ENCODE data around the gene ADAMTS2.
A peak's percentile ranks its signal among the peaks of the same experiment; 100 is the strongest.

The ADAMTS2 gene

GRCh38 chr5:179258001-179258921 lies 87.0 kb downstream of the ADAMTS2 start:
- Mint-ChIP-seq H3K9me3 (no peaks in the 10 kb centered on the region), H3K36me3 (ENCODE audit: low read depth) (no peaks in the 10 kb centered on the region), H3K4me1 (peaks cover 41% of the 10 kb centered on the region), H3K27ac (peak overlapping the region; percentile 64), H3K4me3 (no peak overlapping the region), H3K27me3 (ENCODE audit: low read depth, poor library complexity) (peaks cover 2% of the 10 kb centered on the region)
- TF ChIP-seq, protein P1, sequence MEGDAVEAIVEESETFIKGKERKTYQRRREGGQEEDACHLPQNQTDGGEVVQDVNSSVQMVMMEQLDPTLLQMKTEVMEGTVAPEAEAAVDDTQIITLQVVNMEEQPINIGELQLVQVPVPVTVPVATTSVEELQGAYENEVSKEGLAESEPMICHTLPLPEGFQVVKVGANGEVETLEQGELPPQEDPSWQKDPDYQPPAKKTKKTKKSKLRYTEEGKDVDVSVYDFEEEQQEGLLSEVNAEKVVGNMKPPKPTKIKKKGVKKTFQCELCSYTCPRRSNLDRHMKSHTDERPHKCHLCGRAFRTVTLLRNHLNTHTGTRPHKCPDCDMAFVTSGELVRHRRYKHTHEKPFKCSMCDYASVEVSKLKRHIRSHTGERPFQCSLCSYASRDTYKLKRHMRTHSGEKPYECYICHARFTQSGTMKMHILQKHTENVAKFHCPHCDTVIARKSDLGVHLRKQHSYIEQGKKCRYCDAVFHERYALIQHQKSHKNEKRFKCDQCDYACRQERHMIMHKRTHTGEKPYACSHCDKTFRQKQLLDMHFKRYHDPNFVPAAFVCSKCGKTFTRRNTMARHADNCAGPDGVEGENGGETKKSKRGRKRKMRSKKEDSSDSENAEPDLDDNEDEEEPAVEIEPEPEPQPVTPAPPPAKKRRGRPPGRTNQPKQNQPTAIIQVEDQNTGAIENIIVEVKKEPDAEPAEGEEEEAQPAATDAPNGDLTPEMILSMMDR (IDR thresholded peaks at IDR 0.05), result no peak
- no peak for DNase-seq

DNA sequence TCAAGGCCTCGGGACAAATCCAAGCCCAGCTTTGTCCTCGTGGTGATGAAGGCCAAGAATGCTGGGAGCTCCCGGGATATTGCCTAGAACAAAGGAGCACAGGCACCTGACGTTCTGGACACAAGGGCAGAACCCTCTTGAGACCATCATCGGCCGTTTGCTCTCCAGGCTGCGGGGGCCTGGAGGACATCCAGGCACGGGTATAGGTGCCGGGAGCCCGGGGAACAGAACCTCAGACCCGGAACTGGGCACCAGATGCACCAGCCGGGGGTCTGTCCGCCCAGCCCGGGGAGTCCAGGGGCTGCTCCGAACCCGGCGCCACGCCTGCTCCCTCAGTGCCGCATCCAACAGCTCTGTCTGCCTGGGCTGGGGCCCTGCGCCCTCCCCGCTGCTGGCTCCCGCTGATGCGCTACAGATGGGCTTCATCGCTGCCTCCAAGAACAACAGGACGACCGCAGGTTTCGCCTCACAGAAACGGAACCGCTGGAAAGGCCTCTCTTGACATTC lies 88.0 kb downstream of the ADAMTS2 start:
- Mint-ChIP-seq H3K4me3 (no peak overlapping the region), H3K4me1 (peaks cover 36% of the 10 kb centered on the region), H3K27ac (no peak overlapping the region), H3K27me3 (ENCODE audit: low read depth, poor library complexity) (peaks cover 2% of the 10 kb centered on the region), H3K36me3 (ENCODE audit: low read depth) (no peaks in the 10 kb centered on the region), H3K9me3 (no peaks in the 10 kb centered on the region)
- TF ChIP-seq, protein P1 (IDR thresholded peaks at IDR 0.05), result no peak
- DNase-seq, result no peak

GRCh38 chr5:179256328-179257175 lies 88.7 kb downstream of the ADAMTS2 start:
- Mint-ChIP-seq H3K27ac (no peak overlapping the region), H3K36me3 (ENCODE audit: low read depth) (no peaks in the 10 kb centered on the region), H3K4me3 (no peak overlapping the region), H3K4me1 (peaks cover 34% of the 10 kb centered on the region), H3K27me3 (ENCODE audit: low read depth, poor library complexity) (peaks cover 2% of the 10 kb centered on the region), H3K9me3 (no peaks in the 10 kb centered on the region)
- DNase-seq, result no peak
- TF ChIP-seq, protein P1 (IDR thresholded peaks at IDR 0.05), result no peak

- peaks cover 27% of the 10 kb centered on the region for H3K4me1 Mint-ChIP-seq
- no peaks in the 10 kb centered on the region for H3K36me3 Mint-ChIP-seq (ENCODE audit: low read depth)
- no peak overlapping the region for H3K4me3 Mint-ChIP-seq
- peaks cover 5% of the 10 kb centered on the region for H3K27me3 Mint-ChIP-seq (ENCODE audit: low read depth, poor library complexity)
- no peaks in the 10 kb centered on the region for H3K9me3 Mint-ChIP-seq
- TF ChIP-seq, protein P1 (IDR thresholded peaks at IDR 0.05), result no peak
- no peak overlapping the region for H3K27ac Mint-ChIP-seq
- DNase-seq, result no peak
These were observed 89.5 kb downstream of the ADAMTS2 start for GRCh38 chr5:179255527-179256327.

DNA sequence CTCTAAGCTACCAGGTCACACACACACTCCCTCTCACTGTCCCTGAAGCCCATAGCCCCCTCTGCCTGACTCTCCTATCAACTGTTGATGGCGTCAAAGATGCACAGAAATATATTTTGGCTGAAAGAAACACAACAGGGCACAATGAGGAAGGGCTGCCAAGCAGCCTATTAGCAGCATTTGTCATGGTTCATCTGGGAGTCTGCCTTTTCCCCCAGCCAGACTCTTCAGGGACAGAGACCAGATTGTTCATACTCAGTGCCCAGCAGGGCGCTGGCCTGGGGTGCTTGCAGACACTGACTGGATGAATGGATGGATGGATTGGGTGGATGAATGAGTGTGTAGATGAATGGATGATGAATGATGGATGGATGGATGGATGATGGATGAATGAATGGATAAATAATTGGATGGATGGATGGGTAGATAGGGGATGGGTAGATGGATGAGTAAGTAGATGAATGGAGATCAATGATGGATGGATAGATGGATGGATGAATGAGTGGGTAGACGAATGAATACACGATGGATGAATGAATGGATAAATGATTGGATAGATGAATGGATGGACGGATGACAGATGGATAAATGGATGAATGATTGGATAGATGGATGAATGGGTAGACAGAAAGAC lies 90.5 kb downstream of the ADAMTS2 start:
- H3K9me3 Mint-ChIP-seq, result no peaks in the 10 kb centered on the region
- no peaks in the 10 kb centered on the region for H3K36me3 Mint-ChIP-seq (ENCODE audit: low read depth)
- H3K4me3 Mint-ChIP-seq, result no peak overlapping the region
- no peak for DNase-seq
- TF ChIP-seq, protein P1 (IDR thresholded peaks at IDR 0.05), result no peak
- H3K27me3 Mint-ChIP-seq (ENCODE audit: low read depth, poor library complexity), result peaks cover 6% of the 10 kb centered on the region
- peaks cover 26% of the 10 kb centered on the region for H3K4me1 Mint-ChIP-seq
- H3K27ac Mint-ChIP-seq, result peak overlapping the region; percentile 6
